Skin of body (tissue), 2 donors: ENCODE results near the gene RRAS2. TPM values are rescaled to one million over a fixed set of nuclear protein-coding genes. Genes with fewer than 3 reads are reported as not detected.
"Not testable (repeated sequence)": the region's sequence is repeated elsewhere in the genome, so short reads cannot be mapped to it uniquely, and the experiment has no call there.

ENCODE experiments used
- DNase-seq: peaks from one replicate; lab custom pipeline; 2025; lab: John Stamatoyannopoulos, UW
- total RNA-seq: library from RNA; depleted of rRNA; stranded (reverse); fragments of >200 nt; gene quantifications from one replicate; pipeline ENCODE4 v1.2.3, GENCODE V29; 2014

Gene RRAS2
- 29.3 TPM for total RNA-seq

DNA sequence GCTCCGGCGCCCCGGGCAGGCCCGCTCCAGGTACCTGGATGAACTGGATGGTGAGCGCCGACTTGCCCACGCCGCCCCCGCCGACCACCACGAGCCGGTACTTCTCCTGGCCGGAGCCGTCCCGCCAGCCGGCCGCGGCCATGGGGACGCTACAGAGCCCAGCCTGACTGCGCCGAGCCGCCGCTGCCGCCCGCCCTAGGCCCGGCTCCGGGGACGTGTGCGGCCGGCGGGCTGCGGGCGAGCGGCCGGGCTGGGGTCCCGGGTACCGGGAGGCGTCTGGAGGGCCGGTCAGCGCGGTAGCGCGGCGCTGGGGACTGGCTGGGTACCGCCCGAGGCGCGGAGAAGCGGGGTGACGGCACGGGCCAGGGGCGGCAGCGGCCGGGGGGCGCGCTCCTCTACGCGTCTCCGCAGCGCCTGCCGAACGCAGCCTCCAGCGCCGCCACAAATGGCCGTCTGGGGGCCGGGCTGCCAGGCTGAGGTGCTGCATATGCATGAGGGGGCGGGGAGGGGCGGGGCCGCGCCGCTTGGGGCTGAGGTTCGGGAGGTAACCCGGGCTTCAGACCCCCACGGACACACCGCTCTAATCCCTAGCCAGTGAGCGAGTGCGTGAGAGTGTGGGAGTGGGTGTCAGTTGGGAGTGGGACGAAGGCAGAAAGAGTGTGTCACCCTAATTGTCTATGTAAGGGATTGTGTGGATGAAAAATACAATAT, at the start of gene RRAS2:
TSS of gene RRAS2 (minus strand) at position 455 of the 711 bp plus-strand sequence. CDS start at position 142, 313 bp downstream.
- DNase-seq: peak; percentile 65

DNA sequence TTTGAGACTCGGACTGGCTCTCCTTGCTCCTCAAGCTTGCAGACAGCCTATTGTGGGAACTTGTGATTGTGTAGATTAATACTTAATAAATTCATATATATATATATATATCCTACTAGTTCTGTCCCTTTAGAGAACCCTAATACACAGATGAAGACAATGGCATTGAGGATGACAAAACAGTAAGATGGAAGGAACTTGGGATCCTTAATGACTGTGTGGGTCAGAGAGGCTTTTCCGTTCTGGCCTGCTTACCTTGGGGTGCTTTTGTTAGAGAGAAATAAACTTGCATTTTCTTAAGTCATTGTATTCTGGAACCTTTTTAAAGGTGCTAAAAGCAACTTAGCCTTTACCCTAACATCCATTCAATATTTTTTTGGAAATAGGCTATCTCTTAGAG, 49.6 kb upstream of the RRAS2 start:
- DNase-seq: no peak

DNA sequence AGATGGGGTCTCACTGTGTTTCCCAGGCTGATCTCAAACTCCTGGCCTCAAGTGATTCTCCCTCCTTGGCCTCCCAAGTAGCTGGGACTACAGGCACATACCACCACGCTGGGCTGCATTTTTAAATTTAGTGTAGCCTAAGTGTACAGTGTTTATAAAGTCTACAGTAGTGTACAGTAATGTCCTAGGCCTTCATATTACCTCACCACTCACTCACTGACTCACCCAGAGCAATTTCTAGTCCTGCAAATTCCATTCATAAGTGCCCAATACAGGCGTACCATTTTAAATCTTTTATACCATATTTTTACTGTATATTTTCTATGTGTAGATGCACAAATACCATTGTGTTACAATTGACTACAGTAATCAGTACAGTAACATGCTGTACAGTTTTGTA, 47.1 kb upstream of the RRAS2 start:
- DNase-seq: not testable (repeated sequence)

DNA sequence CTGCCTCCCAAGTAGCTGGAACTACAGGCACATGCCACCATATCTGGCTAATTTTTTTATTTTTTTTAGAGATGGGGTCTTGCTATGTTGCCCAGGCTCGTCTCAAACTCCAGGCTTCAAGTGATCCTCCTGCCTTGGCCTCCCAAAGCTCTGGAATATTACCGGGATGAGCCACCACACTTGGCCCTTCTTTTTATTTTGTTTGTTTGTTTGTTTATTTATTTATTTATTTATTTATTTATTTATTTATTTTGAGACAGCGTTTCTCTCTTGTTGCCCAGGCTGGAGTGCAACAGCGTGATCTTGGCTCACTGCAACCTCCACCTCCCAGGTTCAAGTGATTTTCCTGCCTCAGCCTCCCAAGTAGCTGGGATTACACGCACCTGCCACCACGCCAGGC, 44.5 kb upstream of the RRAS2 start:
- not testable (repeated sequence) for DNase-seq

DNA sequence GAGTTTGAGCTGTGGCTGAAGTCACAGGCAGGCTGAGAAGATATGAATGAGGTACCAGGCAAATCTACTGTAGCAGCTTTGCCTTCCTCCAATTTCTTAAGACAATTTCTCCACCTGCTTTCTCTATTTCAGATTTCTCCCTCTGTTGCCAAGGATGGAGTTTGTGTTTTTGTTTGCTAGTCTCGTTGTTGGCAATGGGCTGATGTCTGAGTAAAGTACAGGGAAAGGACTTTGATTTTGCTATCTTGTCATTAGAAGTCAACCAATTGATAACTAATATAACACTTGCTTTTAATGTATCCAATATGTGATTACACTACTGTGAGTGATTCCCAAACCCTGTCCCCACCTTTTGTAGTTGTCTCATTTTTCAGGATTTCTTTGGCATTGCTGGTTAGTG, 40.1 kb upstream of the RRAS2 start:
- DNase-seq: no peak

DNA sequence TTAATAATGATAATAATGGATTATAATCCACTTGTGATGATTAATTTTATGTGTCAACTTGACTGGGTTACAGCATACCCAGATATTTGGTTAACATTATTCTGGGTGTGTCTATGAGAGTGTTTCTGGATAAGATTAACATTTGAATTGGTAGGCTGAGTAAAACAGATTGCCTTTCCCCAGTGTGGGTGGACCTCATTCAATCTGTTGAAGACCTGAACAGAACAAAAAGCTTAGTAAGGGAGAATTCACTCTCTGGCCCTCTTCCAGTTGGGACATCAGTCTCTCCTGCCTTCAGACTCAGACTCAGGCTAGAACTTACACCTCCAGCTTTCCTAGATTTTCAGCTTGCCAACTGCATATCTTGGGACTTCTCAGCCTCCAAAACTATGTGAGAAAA, 37.3 kb upstream of the RRAS2 start:
- DNase-seq: no peak

DNA sequence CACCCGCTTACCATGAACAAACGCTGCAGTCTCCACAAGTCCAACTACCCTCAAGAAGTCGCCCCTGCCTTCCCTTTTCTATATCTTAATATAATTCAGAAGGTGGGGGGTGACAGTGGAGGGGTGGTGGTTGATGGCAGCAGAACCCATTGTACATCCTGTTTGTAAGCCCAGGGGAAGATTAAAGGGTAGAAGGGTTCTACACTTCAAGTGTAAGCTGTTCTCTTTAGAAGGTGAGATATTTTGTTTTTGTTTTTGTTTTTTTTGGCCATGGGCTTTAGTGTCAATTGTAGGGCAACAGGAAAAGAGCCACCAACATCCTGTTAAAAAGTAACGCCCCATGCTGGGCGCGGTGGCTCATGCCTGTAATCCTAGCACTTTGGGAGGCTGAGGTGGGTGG, 34.9 kb upstream of the RRAS2 start:
- DNase-seq: no peak

DNA sequence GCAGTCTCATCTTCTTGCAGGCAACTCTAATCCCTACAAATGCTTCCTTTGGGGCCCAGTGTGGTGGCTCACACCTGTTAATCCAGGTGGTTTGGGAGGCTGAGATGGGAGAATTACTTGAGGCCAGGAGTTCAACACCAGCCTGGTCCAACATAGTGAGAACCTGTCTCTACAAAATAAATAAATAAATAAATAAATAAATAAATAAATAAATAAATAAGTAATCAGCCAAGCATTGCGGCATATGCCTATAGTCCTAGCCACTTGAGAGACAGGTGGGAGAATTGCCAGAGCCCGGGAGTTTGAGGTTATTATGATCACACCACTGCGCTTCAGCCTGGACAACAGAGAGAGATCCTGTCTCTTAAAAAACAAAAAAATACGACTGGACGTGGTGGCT, 34.1 kb upstream of the RRAS2 start:
- DNase-seq: no peak

DNA sequence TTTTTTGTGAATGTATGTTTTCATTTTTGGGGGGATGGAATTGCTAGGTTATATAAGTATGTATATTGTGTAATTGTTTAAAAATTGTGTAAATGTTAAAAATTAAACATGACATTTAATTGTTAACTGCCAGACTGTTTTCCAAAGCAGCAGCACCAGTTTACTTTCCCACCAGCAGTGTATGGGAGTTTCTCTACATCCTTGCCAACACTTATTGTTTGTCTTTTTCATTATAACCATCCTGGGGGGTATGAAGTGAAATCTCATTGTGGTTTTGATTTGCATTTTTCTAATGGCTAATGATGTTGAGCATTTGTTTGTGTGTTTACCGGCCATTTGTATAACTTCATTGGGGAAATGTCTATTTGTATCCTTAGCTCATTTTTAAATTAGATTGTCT, 31.7 kb upstream of the RRAS2 start:
- no peak for DNase-seq

DNA sequence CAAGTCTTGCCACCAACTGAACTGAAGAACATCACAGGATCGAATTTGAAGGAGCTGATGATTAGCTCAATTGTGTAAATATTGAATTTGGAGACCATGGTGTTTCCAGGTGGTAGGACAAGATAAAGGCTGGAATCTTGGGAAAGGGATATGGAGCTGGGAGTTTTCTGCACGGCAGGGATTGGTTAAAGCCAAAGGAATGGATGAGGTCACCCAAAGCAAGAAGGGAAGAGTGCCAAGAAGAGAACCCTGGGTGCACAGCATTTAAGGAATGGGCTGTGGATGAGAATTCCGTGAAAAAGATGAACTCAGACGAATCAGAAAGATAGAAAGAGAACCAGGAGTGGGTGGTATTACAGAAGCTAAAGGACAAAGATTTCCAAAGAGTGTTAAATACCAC, 29.4 kb upstream of the RRAS2 start:
- no peak for DNase-seq

DNA sequence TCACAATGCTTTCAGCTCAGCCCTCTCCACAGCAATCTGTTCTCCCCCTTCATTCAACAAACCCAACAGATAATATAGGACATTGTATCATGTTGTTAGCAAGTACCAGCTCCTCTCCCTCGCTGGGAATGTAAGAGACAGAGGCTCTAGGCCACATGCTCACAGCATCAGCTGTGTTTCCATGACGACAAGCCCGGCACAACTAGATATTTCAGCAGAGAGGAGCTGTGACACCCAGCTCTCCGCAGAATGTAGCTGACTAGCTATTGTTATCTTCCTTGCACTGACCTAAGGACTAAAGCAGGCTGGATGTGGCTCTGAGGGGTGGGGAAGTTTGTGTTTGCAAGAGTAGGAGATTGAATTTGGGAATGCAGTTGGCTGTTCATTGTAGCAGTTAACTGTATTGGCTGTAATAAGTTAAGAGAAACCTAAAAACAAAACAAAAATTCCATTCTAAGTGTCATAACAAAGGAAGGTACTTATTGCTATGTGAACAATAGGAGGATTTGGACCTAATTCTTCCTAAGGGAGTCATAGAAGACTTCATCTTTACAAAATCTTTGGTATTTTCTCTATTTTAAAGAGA, 28.0 kb upstream of the RRAS2 start:
- peak; percentile 41 for DNase-seq

DNA sequence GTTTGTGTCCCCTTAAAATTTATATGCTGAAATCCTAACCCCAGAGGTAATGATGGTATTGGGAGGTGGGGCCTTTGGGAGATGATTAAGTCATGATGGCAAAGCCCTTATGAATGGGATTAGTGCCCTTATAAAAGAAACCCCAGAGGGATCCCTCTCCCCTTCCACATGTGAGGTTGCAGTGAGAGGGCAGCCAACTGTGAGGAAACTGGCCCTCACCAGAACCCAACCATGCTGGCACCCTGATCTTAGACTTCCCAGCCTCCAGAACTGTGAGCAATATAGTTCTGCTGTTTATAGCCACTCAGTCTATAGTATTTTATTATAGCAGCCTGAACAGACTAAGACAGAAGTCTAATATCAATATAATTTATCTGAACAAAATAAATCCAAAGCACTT, 27.1 kb upstream of the RRAS2 start:
- no peak for DNase-seq

DNA sequence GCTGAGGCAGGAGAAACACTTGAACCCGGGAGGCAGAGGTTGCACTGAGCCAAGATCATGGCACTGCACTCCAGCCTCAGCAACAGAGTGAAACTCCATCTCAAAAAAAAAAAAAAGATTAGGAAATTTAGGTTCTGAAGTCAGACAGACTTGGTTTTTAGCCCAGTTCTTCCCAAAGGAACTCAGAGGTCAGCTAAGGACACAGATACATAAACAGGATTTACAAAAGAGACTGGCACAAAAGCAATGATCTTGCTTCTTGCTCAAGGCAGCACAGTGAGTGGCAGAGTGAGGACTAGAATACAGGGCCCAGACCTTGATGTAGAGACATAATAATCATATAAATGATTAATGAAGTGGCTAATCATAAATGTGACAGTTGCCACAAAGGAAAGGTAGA, 25.4 kb upstream of the RRAS2 start:
- no peak for DNase-seq

DNA sequence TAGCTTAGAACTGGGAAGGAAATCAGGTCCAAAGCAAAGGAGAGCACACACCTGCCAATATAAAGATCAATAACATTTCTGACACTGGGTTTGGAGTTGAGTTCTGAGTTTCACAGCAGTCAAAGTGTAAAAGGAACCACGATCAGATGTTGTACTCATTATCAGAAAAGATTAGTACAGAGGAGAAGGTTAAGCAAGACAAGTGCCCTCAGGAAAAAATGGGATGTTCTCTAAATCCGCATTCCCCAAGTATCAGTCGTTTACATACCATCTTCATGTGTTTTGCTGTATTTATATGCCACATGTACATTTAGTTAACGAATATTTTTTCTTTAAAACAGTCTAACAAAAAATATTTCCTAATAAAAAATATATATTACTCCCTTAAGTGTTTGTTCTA, 23.0 kb upstream of the RRAS2 start:
- DNase-seq: no peak

DNA sequence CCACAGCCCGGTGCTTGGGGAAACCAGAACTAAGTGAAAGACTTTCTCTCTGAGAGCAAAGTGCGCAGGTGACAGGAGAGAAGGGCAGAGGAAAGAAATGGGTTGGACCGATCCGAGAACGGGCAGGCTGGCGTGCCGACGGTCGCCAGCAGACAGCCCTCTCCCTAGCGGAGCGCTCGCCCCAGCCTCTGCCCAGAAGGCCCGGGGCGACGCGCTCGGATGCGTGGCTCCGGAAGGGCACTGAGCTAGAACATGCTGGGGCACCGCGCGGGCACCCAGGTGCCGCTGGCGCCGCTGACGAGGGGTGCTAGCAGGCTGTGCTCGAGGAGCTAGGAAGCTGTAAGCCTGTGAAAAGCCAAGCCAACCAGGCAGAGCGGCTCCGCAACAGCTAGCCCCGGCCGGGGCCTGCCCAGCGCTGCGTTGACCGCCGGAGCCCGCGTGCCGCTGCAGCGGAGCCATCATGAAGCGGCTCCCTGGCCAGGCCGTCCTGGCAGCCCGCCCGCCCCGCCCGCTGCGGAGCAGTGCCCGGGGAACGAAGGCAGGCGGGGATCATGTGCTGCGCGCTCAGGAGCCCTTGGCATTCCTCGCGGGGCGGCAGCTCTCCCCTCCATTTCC, 22.1 kb upstream of the RRAS2 start:
- DNase-seq: no peak

DNA sequence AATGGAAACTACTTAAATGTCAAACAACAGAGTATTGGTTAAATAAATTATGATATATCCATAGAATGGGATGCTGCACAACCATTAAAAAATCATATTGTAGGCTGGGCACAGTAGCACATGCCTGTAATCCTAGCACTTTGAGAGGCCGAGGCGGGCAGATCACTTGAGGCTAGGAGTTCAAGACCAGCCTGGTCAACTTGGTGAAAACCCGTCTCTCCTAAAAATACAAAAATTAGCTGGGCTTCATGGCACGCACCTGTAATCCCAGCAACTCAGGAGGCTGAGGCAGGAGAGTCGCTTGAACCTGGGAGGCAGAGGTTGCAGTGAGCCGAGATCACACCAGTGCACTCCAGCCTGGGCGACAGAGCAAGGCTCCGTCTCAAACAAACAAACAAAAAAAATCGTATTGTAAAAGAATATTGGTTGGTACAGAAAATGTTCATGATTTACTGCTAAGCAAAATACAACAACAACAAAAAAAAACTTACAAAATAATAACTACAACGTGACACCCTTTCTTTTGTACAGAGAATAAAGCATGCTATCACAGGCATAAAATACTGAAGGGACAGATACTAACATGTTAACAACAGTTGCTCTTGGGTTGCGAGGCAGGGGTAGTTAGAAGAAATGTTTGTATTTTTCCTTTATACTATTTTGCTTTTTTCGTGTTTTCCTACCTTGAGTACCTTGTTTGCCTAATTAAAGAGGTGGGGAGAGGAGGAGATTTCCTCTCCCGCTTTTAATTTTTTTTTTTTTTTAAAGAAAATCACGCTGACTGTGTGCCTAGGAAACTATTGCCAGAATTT, 21.3 kb upstream of the RRAS2 start:
- DNase-seq: no peak

DNA sequence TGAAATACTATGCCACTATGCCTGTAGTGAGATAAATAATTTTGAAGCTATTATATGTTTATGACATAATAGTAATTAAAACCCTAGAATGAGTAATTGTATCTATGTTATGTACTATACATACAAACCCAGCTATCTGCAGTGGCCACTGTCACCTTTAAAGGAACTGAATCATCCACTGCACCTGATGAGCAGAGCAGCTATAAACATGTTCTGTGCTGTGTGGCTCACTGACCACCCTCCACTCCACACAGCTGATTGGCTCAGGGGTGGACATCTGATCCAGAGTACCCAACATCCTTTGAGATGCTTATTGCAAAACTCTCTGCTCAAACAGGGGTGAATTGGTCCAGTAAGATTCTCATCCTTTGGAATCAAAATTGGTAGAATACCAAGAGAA, 19.2 kb upstream of the RRAS2 start:
- no peak for DNase-seq

DNA sequence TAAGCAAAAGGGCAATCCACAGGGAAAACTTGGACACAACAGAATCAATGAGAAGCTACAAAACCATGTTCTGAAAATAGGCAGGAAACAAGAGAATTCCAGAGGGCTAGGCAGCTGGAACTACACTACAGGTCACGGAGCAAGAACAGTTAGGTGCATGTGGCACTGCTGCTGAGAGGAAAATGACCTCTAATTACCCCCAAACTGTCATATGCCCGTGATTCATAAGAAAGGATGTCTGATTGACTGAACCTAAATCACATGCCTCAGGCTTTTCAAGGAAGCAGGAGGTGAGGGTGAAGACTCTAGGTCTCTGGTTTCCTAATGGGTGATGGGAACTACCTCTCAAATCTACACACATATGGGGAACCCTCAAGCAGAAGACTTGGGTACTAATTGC, 17.9 kb upstream of the RRAS2 start:
- DNase-seq: no peak

DNA sequence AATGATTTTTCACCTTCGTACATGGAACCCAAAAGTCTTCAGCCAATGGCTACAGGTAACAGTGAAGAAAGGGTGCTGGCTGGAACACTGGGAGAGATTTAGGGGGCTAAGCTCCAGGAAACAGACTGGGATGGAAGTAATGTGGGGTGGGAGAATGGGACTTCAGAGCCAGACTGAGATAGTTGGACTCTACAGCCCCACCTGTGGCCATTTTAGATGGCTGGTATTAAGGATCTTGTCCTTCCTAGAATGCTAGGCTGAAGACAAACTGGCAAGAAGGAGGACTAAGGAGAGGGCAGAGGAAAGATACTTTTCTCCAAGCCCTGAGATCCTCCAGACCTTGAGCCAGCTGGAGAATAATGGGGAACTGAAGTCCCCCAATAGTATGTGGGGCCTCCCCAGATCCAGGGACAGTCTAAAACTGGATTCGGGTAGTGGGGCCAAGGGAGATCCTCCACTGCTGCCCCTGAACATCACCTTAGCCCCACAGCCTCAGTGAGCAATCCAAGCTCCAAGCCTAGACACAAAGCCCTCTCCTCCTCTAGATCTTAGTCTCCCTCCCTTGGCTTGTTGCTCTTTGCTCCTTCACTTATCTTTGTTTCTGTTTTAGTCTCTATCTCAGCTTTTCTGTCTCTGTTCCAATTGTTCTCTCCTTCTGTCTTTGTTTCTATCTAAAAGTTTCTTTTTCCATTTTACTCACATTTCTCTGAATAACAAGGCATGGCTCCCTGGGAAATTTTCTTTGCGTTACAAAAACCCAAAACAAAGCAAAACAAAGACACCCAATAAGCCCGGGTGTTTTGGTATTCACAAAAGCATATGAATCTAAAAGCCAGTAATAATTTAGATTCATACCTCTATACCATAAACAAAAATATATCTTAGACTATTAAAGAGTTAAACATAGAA, 16.2 kb upstream of the RRAS2 start:
- no peak for DNase-seq

DNA sequence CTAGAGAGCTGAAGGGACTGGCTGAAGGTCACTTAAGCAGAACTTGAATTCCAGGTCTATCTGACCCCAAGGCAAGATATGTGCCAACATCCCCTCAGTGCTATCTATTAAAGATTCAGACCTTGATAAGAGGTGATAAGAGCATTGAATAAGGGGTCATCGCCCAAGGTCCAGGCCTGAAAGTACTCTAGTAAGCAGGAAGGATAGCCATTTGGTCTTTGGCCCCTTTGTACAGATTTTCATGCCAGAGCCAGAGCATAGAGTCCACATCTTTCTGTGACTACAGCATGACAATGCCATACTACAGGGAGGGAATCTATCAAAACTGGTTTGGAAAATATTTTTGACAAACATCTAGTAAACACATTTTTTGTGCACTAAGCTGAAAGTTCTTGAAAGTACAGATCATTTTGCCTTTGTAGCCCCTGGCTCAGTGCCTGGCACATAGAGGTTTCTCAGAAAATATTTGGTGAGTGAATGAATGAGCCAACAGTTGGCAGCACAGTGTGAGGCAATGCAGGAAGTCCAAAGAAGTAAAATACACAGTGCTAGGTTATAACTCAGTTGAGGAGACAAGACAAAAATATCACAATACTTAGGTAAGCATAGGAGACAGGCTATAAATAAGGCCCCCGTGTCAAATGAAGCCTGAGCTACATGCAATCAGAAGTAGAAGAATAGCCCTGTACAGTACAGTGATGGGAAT, 15.1 kb upstream of the RRAS2 start:
- DNase-seq: no peak

DNA sequence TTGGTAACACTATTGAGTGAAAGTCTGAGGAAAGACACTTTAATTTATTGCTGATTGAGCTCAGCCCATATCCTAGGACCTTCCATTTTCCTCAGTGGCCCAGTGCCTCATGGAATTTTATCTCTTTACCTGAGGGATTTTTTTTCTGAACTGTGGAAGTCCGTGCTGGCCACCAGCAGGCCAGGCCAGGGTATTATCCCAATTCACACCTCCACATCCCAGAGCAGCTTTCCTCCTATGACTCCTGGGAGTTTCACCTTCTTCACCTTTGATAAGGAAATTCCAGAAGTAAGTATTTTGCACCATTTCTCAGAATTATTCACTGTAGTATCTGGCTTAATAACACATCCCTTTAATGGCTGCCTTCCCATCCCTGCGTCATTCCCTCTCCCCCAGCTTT, 13.0 kb upstream of the RRAS2 start:
- no peak for DNase-seq
